ENCODE data around the gene ZNF91. TPM values are rescaled to one million over a fixed set of nuclear protein-coding genes. Genes with fewer than 3 reads are reported as not detected.
"Not testable (repeated sequence)": the region's sequence is repeated elsewhere in the genome, so short reads cannot be mapped to it uniquely, and the experiment has no call there.

The ZNF91 gene
- total RNA-seq, 2 experiments from 2014 or later: 35.7 to 45.5 TPM

- Mint-ChIP-seq H3K4me3 (no peak overlapping the region), H3K27me3 (no peaks in the 10 kb centered on the region), H3K9me3 (ENCODE audit: low read depth) (peaks cover 18% of the 10 kb centered on the region), H3K4me1 (peaks cover 4% of the 10 kb centered on the region), H3K27ac (no peak overlapping the region), H3K36me3 (ENCODE audit: low read depth) (no peaks in the 10 kb centered on the region)
- peak; percentile 93 for ATAC-seq
- CTCF ChIA-PET: no interaction called here
- peak; percentile 46 for DNase-seq
- intact Hi-C loops (cut with DNase I, micrococcal nuclease): no loop called here
- POLR2A ChIA-PET: no interaction called here
Observed at GRCh38 chr19:23318143-23318542, 77.1 kb downstream of the ZNF91 start.

- Mint-ChIP-seq H3K27ac (no peak overlapping the region), H3K9me3 (ENCODE audit: low read depth) (peaks cover 10% of the 10 kb centered on the region), H3K4me3 (no peak overlapping the region), H3K4me1 (peaks cover 4% of the 10 kb centered on the region), H3K27me3 (no peaks in the 10 kb centered on the region), H3K36me3 (ENCODE audit: low read depth) (no peaks in the 10 kb centered on the region)
- intact Hi-C loops (cut with DNase I, micrococcal nuclease): no loop called here
- ATAC-seq: no peak
- CTCF ChIA-PET: no interaction called here
- no peak for DNase-seq
- POLR2A ChIA-PET: no interaction called here
Observed at GRCh38 chr19:23315286-23315685, 80.0 kb downstream of the ZNF91 start.

GRCh38 chr19:23314505-23315251, 80.6 kb downstream of the ZNF91 start:
- Mint-ChIP-seq H3K36me3 (ENCODE audit: low read depth) (no peaks in the 10 kb centered on the region), H3K27me3 (no peaks in the 10 kb centered on the region), H3K27ac (no peak overlapping the region), H3K4me3 (no peak overlapping the region), H3K4me1 (peaks cover 4% of the 10 kb centered on the region), H3K9me3 (ENCODE audit: low read depth) (peaks cover 8% of the 10 kb centered on the region)
- POLR2A ChIA-PET: no interaction called here
- DNase-seq: no peak
- ATAC-seq: no peak
- intact Hi-C loops (cut with DNase I, micrococcal nuclease): no loop called here
- CTCF ChIA-PET: no interaction called here

- no peak overlapping the region for H3K4me3 Mint-ChIP-seq
- H3K36me3 Mint-ChIP-seq (ENCODE audit: low read depth): no peaks in the 10 kb centered on the region
- H3K27ac Mint-ChIP-seq: no peak overlapping the region
- ChIA-PET CTCF (no interaction called here), POLR2A (no interaction called here)
- DNase-seq (no peak), ATAC-seq (no peak)
- H3K27me3 Mint-ChIP-seq: no peaks in the 10 kb centered on the region
- peaks cover 5% of the 10 kb centered on the region for H3K9me3 Mint-ChIP-seq (ENCODE audit: low read depth)
- intact Hi-C loops (cut with DNase I, micrococcal nuclease): no loop called here
- peaks cover 2% of the 10 kb centered on the region for H3K4me1 Mint-ChIP-seq
Observed at GRCh38 chr19:23313196-23313595, 82.1 kb downstream of the ZNF91 start.

GRCh38 chr19:23312515-23312914, 82.8 kb downstream of the ZNF91 start:
- no peaks in the 10 kb centered on the region for H3K4me1 Mint-ChIP-seq
- H3K4me3 Mint-ChIP-seq: no peak overlapping the region
- ChIA-PET POLR2A (no interaction called here), CTCF (no interaction called here)
- H3K9me3 Mint-ChIP-seq (ENCODE audit: low read depth): no peaks in the 10 kb centered on the region
- no peaks in the 10 kb centered on the region for H3K27me3 Mint-ChIP-seq
- intact Hi-C loops (cut with DNase I, micrococcal nuclease): no loop called here
- no peak overlapping the region for H3K27ac Mint-ChIP-seq
- no peaks in the 10 kb centered on the region for H3K36me3 Mint-ChIP-seq (ENCODE audit: low read depth)
- no peak for ATAC-seq
- no peak for DNase-seq

- ChIA-PET CTCF (no interaction called here), POLR2A (no interaction called here)
- intact Hi-C loops (cut with DNase I, micrococcal nuclease): no loop called here
- H3K27me3 Mint-ChIP-seq: no peaks in the 10 kb centered on the region
- H3K36me3 Mint-ChIP-seq (ENCODE audit: low read depth): no peaks in the 10 kb centered on the region
- H3K27ac Mint-ChIP-seq: no peak overlapping the region
- H3K4me1 Mint-ChIP-seq: no peaks in the 10 kb centered on the region
- ATAC-seq (no peak), DNase-seq (no peak)
- H3K9me3 Mint-ChIP-seq (ENCODE audit: low read depth): no peaks in the 10 kb centered on the region
- H3K4me3 Mint-ChIP-seq: no peak overlapping the region
Observed at GRCh38 chr19:23311551-23311950, 83.7 kb downstream of the ZNF91 start.

GRCh38 chr19:23310729-23311211, 84.5 kb downstream of the ZNF91 start:
- ChIA-PET POLR2A (no interaction called here), CTCF (interaction anchor here (0.6 kb wide), 1 partner anchor 192 kb away, joined by 3 read pairs; no protein-coding TSS in a partner anchor)
- Mint-ChIP-seq H3K4me1 (no peaks in the 10 kb centered on the region), H3K9me3 (ENCODE audit: low read depth) (no peaks in the 10 kb centered on the region), H3K27ac (no peak overlapping the region), H3K27me3 (no peaks in the 10 kb centered on the region), H3K36me3 (ENCODE audit: low read depth) (no peaks in the 10 kb centered on the region), H3K4me3 (no peak overlapping the region)
- no peak for ATAC-seq
- intact Hi-C loops (cut with DNase I, micrococcal nuclease): no loop called here
- DNase-seq: no peak

- no peaks in the 10 kb centered on the region for H3K27me3 Mint-ChIP-seq
Observed at GRCh38 chr19:23309926-23310325, 85.3 kb downstream of the ZNF91 start.

GRCh38 chr19:23305555-23305954, 89.7 kb downstream of the ZNF91 start:
- intact Hi-C loops (cut with DNase I, micrococcal nuclease): no loop called here
- ATAC-seq: no peak
- peaks cover 3% of the 10 kb centered on the region for H3K36me3 Mint-ChIP-seq (ENCODE audit: low read depth)
- no peaks in the 10 kb centered on the region for H3K4me1 Mint-ChIP-seq
- H3K27me3 Mint-ChIP-seq: peaks cover 3% of the 10 kb centered on the region
- CTCF ChIA-PET: no interaction called here
- no peak overlapping the region for H3K4me3 Mint-ChIP-seq
- no peak overlapping the region for H3K27ac Mint-ChIP-seq
- peaks cover 16% of the 10 kb centered on the region for H3K9me3 Mint-ChIP-seq (ENCODE audit: low read depth)
- POLR2A ChIA-PET: no interaction called here
- no peak for DNase-seq

More at GRCh38 chr19:23309926-23310325, 85.3 kb downstream of the ZNF91 start:
- ChIA-PET POLR2A (no interaction called here), CTCF (no interaction called here)
- no peaks in the 10 kb centered on the region for H3K36me3 Mint-ChIP-seq (ENCODE audit: low read depth)
- no peak for ATAC-seq
- DNase-seq: no peak
- H3K27ac Mint-ChIP-seq: no peak overlapping the region
- intact Hi-C loops (cut with DNase I, micrococcal nuclease): no loop called here
- no peaks in the 10 kb centered on the region for H3K4me1 Mint-ChIP-seq
- no peak overlapping the region for H3K4me3 Mint-ChIP-seq
- no peaks in the 10 kb centered on the region for H3K9me3 Mint-ChIP-seq (ENCODE audit: low read depth)

GRCh38 chr19:23304238-23304637, 91.0 kb downstream of the ZNF91 start:
- peaks cover 23% of the 10 kb centered on the region for H3K9me3 Mint-ChIP-seq (ENCODE audit: low read depth)
- DNase-seq (no peak), ATAC-seq (no peak)
- ChIA-PET CTCF (no interaction called here), POLR2A (no interaction called here)
- H3K27me3 Mint-ChIP-seq: peaks cover 3% of the 10 kb centered on the region
- intact Hi-C loops (cut with DNase I, micrococcal nuclease): no loop called here
- peaks cover 9% of the 10 kb centered on the region for H3K36me3 Mint-ChIP-seq (ENCODE audit: low read depth)
- H3K4me1 Mint-ChIP-seq: no peaks in the 10 kb centered on the region
- no peak overlapping the region for H3K27ac Mint-ChIP-seq
- H3K4me3 Mint-ChIP-seq: no peak overlapping the region

- Mint-ChIP-seq H3K4me3 (no peak overlapping the region), H3K4me1 (no peaks in the 10 kb centered on the region), H3K27me3 (no peaks in the 10 kb centered on the region), H3K36me3 (ENCODE audit: low read depth) (no peaks in the 10 kb centered on the region), H3K27ac (no peak overlapping the region), H3K9me3 (ENCODE audit: low read depth) (peaks cover 14% of the 10 kb centered on the region)
- ChIA-PET CTCF (no interaction called here), POLR2A (no interaction called here)
- ATAC-seq (no peak), DNase-seq (no peak)
- intact Hi-C loops (cut with DNase I, micrococcal nuclease): no loop called here
Observed at GRCh38 chr19:23294141-23294540, 101.1 kb downstream of the ZNF91 start.

- ATAC-seq; POLR2A ChIA-PET; DNase-seq; H3K36me3 Mint-ChIP-seq (ENCODE audit: low read depth); H3K4me3 Mint-ChIP-seq; H3K27ac Mint-ChIP-seq; H3K4me1 Mint-ChIP-seq; CTCF ChIA-PET; H3K27me3 Mint-ChIP-seq; intact Hi-C loops (cut with DNase I, micrococcal nuclease): not testable (repeated sequence)
- H3K9me3 Mint-ChIP-seq (ENCODE audit: low read depth): peaks cover 16% of the 10 kb centered on the region
Observed at GRCh38 chr19:23289966-23290365, 105.3 kb downstream of the ZNF91 start.

Data from activated CD4-positive, alpha-beta T cell treated with anti-CD3 and anti-CD28 coated beads for 36 hours (primary cell).